ENCODE measurements around the gene CCDC180. TPM values are rescaled to one million over a fixed set of nuclear protein-coding genes. Genes with fewer than 3 reads are reported as not detected.

CCDC180 gene
- total RNA-seq, 1 donor from 2014 or later, result 14.5 TPM

DNA sequence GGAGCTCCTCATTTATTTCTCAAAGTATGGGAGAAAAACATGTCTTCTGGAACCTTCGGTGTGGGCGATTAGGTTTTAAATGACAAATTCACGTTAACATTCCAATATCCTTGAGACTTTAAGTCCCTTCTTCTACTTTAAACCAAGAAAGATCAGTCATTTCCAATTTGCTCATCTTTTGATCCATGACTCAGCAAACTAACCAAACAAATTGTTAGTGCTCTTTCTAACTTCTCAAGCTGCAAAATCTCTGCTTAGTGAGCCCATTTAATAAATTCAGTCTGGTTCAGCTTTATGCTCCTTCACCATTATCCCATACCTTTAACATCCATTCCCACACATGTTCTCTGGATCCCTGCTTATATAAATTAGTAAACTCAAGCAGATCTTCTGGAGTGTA is 5.5 kb upstream of the CCDC180 start:
- H3K4me3 Mint-ChIP-seq (ENCODE audit: unreplicated experiment), result no peak overlapping the region
- H3K27ac Mint-ChIP-seq (ENCODE audit: unreplicated experiment), result no peak overlapping the region
- no peaks in the 10 kb centered on the region for H3K27me3 Mint-ChIP-seq (ENCODE audit: unreplicated experiment)
- DNase-seq (ENCODE audit: extremely low spot score, unreplicated experiment), result no peak
- peaks cover 13% of the 10 kb centered on the region for H3K36me3 Mint-ChIP-seq (ENCODE audit: unreplicated experiment)
- H3K9me3 Mint-ChIP-seq (ENCODE audit: unreplicated experiment), result peaks cover 31% of the 10 kb centered on the region
- H3K4me1 Mint-ChIP-seq (ENCODE audit: unreplicated experiment), result no peaks in the 10 kb centered on the region
- TF ChIP-seq, protein P1, sequence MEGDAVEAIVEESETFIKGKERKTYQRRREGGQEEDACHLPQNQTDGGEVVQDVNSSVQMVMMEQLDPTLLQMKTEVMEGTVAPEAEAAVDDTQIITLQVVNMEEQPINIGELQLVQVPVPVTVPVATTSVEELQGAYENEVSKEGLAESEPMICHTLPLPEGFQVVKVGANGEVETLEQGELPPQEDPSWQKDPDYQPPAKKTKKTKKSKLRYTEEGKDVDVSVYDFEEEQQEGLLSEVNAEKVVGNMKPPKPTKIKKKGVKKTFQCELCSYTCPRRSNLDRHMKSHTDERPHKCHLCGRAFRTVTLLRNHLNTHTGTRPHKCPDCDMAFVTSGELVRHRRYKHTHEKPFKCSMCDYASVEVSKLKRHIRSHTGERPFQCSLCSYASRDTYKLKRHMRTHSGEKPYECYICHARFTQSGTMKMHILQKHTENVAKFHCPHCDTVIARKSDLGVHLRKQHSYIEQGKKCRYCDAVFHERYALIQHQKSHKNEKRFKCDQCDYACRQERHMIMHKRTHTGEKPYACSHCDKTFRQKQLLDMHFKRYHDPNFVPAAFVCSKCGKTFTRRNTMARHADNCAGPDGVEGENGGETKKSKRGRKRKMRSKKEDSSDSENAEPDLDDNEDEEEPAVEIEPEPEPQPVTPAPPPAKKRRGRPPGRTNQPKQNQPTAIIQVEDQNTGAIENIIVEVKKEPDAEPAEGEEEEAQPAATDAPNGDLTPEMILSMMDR (IDR thresholded peaks at IDR 0.05), result no peak

DNA sequence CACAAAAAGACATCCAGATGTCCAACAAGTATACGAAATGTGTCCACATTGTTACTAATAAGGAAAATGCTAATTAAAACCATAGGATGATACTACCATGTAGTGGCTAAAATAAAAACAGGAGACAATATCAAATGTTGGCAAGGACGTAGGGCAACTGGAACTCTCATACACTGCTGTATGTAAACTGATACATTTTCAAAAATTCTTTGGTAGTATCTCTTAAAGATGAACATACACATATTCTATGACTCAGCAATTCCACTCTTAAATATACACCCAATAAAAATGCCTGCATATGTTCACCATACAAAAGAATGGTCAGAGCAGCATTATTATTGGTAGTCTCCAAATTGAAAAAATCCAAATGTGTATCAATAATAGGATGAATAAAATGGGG is 2.9 kb upstream of the CCDC180 start:
- Mint-ChIP-seq H3K27ac (ENCODE audit: unreplicated experiment) (no peak overlapping the region), H3K27me3 (ENCODE audit: unreplicated experiment) (no peaks in the 10 kb centered on the region), H3K9me3 (ENCODE audit: unreplicated experiment) (peaks cover 13% of the 10 kb centered on the region), H3K4me1 (ENCODE audit: unreplicated experiment) (peaks cover 5% of the 10 kb centered on the region), H3K36me3 (ENCODE audit: unreplicated experiment) (peaks cover 6% of the 10 kb centered on the region), H3K4me3 (ENCODE audit: unreplicated experiment) (no peak overlapping the region)
- no peak for DNase-seq (ENCODE audit: extremely low spot score, unreplicated experiment)
- TF ChIP-seq, protein P1 (IDR thresholded peaks at IDR 0.05), result no peak

DNA sequence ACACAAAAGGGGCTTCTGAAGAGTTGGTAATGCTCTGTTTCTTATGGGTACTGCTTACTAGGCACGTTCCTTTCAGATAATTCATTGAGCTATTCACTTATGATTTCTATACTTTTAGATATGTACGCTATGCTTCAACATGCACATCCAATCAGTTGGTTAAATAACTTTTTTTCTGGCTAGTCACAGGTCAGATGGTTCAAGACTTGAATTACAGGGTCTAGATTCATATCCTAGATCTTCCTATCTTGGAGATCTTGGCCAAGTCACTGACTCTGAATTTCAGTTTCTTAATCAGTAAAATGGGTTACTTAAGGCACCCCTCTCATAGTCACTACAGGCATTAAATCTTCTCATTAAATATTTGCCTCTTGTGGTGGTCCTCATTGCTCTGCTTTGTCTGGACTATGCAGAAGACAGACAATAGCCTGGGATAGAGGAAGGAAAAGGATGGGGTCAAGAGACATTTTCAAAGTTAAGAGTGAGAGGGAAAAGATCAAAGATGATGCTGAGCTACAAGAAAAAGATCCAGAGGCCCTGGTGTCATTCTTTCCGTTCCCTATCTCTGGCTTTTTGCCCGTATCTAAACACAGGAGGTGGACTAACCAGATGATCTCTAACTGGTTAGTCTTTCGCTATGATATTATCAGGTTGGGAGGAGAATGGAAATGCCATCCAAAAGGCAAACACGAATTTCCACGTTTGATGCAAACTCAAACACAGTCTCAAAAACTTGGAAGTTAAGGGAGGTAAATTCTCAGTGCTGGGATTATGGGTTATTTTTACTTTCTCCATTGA is 1.8 kb upstream of the CCDC180 start:
- peaks cover 5% of the 10 kb centered on the region for H3K4me1 Mint-ChIP-seq (ENCODE audit: unreplicated experiment)
- TF ChIP-seq, protein P1 (IDR thresholded peaks at IDR 0.05), result no peak
- H3K4me3 Mint-ChIP-seq (ENCODE audit: unreplicated experiment), result no peak overlapping the region
- H3K9me3 Mint-ChIP-seq (ENCODE audit: unreplicated experiment), result peaks cover 13% of the 10 kb centered on the region
- H3K27me3 Mint-ChIP-seq (ENCODE audit: unreplicated experiment), result no peaks in the 10 kb centered on the region
- no peak for DNase-seq (ENCODE audit: extremely low spot score, unreplicated experiment)
- H3K36me3 Mint-ChIP-seq (ENCODE audit: unreplicated experiment), result peaks cover 7% of the 10 kb centered on the region
- H3K27ac Mint-ChIP-seq (ENCODE audit: unreplicated experiment), result no peak overlapping the region

DNA sequence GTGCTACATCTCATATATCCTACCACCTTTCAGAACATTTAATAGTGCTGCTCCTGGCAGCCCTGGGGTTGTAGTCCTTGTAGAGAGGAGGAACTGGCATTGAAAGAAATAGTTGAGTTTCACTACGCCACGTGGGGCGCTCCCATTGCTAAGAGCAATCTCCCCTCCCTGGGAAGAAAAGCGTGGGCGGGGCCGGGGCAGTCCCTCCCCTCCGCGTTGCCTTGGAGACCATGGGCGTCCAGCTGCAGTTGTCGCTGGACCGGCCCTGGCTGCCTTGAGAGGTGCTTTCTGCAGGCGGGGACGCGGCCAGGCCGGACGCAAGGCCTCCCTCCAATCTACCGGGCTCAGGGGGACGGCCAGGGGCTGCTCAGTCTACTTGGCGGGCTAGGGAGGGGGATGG is 368 bp upstream of the CCDC180 start:
- Mint-ChIP-seq H3K36me3 (ENCODE audit: unreplicated experiment) (peaks cover 7% of the 10 kb centered on the region), H3K27ac (ENCODE audit: unreplicated experiment) (no peak overlapping the region), H3K4me3 (ENCODE audit: unreplicated experiment) (no peak overlapping the region), H3K9me3 (ENCODE audit: unreplicated experiment) (peaks cover 8% of the 10 kb centered on the region), H3K4me1 (ENCODE audit: unreplicated experiment) (peaks cover 5% of the 10 kb centered on the region), H3K27me3 (ENCODE audit: unreplicated experiment) (no peaks in the 10 kb centered on the region)
- TF ChIP-seq, protein P1 (IDR thresholded peaks at IDR 0.05), result no peak
- no peak for DNase-seq (ENCODE audit: extremely low spot score, unreplicated experiment)

DNA sequence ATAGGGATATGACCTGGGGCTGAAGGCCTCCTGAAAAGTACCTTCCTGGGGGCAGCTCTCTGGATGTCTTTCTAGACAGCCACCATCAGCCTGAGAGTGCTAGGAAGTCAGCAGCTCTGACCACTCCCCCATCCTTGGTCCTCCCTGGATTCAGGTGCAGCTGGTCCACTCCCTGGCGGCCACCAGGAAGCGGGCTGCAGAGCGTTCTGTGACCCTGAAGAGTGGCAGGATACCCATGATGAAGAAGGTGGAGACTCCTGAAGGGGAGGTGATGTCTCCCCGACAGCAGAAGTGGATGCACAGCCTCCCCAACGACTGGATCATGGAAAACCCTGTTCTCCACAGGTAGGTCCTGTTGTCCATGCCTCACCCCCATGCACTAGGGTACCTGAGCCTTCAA is 1.8 kb downstream of the CCDC180 start:
- Mint-ChIP-seq H3K36me3 (ENCODE audit: unreplicated experiment) (peaks cover 14% of the 10 kb centered on the region), H3K9me3 (ENCODE audit: unreplicated experiment) (peaks cover 3% of the 10 kb centered on the region), H3K27me3 (ENCODE audit: unreplicated experiment) (no peaks in the 10 kb centered on the region), H3K27ac (ENCODE audit: unreplicated experiment) (no peak overlapping the region), H3K4me1 (ENCODE audit: unreplicated experiment) (peaks cover 5% of the 10 kb centered on the region), H3K4me3 (ENCODE audit: unreplicated experiment) (no peak overlapping the region)
- DNase-seq (ENCODE audit: extremely low spot score, unreplicated experiment), result no peak
- TF ChIP-seq, protein P1 (IDR thresholded peaks at IDR 0.05), result no peak

Measured in osteocyte (in vitro differentiated cells).